Fibroblast of skin of left quadriceps (primary cell): ENCODE results near the gene KRT4.
"Not testable (repeated sequence)": the region's sequence is repeated elsewhere in the genome, so short reads cannot be mapped to it uniquely, and the experiment has no call there.

Experiments used
- DNase-seq, 2 experiments: peaks; one replicate each; pipeline ENCODE4 v3.0.0-alpha.2; 2013; ENCODE audit warnings: low read depth in 2 of 2

The KRT4 gene

DNA sequence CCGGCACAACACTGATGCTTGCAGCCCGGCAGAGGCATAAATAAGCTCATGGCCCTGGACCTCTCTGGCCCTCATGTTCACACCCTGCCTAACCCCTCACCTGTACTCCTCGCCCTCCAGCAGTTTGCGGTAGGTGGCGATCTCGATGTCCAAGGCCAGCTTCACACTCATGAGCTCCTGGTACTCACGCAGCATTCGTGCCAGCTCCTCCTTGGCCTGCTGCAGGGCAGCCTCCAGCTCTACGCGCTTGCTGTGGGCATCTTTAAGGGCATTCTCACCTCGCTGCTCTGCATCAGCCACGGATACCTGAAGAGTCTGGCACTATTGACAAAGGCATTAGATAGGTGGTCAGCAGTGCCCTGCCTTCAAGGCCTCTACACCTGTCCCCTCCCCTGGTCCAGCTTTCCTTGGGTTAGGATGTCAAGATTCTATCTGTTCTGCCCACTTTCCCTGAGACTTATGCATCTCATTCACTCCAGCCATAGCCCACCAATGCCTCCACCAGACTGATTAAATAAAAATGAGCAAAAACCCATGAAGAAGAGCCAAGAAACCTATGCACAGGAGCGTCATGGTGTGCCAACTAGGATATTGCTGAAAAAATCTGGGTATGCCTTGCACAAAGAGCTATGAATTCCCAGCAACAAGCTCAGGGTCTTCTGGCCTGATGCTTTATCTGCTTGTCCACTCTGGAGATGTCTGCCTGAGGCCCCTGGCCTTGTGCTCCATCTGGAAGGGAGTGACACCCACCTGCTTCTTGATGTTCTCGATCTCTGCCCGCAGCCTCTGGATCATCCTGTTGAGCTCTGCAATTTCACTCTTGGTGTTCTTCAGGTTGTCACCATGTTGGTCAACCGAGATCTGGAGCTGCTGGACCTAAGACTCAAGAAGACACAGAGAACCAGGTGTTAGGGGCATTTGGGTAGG is 6.1 kb downstream of the KRT4 start:
- DNase-seq, result no peak

DNA sequence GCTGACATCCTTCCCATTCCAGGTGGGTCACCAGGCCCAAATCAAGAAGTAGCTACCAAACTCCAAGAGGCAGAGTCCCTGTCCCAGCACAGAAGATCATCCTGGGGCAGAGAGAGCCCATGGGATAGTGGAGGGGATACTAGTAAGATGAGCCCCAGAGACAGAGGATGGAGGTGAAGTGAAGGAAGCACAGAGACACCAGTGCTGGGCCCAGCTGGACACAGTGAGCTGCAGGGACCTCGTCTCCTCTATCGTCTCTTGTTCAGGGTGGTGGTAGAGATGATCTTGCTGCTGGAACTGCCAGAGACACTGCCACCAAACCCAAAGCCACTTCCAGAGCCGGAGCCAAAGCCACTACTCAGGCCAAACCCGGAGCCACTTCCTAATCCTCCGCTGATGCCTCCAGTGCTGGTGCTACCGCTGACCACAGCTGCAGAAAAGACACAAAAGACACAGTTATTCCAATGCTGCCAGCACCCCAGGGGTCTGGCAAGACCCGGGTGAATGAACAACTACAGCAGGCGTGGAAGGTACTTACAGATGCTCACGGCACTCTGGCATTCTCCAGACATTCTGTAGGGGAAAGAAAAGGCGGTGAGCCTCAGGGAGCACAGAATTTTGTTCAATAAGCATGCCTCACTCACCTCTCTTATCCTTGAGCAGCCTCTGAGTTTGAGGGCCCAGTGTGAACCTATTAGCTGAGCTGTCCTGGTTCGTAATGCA is 6.9 kb downstream of the KRT4 start:
- no peak for DNase-seq

GRCh38 chr12:52806169-52806811 is 7.6 kb downstream of the KRT4 start:
- no peak for DNase-seq

- DNase-seq, result no peak
These were observed 8.2 kb downstream of the KRT4 start for GRCh38 chr12:52805739-52806138.

DNA sequence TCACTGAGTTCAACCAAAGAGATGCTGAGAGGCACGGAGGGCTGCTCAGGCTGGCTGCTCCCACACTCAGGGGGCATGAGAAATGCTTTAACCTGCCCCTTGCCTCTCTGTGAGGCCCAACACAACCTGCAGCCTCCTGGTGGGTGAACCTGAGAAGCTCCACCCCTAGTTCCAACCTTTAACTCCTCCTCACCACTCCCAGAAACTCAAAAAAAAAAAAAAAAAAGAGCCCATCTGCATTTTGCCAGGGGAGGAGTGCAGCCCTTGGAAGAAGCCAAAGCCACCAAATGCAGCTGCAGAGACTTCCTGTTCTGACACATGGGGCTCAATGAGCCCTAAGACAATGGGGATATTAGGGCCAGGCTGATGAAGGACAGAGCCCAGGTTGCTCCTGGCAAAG is 8.9 kb downstream of the KRT4 start:
- no peak for DNase-seq

DNA sequence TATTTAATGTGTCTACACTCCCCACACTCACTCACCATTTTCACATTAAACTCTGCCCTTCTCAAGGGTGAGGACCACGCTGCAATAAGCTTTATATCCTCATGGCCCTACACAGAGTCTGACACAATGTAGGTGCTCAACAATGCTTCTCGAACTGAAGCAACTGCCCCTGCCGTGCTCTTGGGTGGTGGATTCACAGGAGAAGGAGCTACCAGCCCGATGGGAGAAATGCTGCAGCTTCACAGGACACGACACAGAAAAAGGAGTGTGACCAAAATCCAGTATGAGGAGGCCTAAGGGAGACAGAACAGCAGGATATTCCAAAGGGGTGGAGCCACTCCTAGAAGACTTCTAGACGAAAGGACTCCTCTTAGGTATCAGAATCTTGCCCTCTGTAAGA is 11.5 kb downstream of the KRT4 start:
- no peak for DNase-seq

- DNase-seq, result no peak
These were observed 12.1 kb downstream of the KRT4 start for GRCh38 chr12:52801773-52802172.

DNA sequence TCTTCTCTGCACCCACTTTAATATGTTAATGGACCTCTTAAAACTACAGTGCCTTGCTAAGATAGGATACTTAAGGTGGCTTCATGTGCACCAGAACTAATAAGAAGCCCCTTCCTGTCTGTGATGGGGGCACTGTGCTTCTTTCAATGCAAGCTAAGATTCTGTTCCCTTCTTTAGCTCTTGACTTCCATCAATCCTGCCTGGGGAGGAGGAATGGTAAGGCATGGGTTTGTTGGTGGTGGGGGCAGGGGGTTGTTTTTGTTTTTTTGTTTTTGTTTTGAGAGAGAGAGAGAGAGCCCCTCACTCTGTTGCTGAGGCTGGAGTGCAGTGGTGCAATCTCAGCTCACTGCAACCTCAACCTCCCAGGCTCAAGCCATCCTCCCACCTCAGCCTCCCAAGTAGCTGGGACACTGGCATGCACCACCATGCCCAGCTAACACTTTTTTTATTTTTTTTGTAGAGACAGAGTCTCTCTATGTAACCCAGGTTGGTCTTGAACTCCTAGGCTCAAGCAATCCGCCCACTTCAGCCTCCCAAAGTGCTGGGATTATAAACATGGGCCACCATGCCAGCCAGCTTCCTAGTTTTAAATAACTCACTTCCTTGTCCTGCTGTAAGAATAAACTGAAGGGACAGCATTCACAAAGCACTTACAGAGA is 13.5 kb downstream of the KRT4 start:
- no peak for DNase-seq

DNA sequence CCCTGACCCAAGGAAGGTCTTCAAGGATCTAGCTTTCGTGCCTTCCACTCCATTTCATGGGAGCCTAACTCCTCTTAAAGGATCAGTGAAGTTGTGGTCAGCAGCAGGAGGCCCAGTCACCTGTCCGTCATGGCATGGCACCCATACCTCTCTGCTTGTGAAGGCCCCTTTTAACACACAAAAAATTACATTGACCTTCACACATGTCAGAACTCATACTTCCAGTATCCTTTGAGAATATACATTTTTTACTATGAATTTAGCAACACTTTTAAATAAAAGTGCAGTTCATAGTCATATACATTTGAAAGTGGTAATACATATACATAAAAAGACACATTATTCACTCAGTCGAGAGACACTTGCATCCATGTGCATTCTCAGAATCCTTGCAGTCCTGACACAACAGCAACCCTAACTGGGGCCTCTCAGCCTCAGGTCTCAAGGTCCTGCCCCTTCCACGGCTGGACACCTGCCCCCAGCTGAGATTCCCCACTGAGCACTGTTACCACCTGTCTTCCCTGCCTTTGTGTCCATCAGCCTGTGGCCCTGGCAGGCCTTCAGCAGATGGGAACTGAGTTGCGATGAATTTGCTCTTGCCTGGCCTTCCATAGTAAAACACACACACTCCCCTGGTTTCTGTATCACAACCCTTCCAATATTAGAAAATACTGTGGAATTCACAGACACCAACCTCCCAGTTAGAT is 14.3 kb downstream of the KRT4 start:
- no peak for DNase-seq

- no peak for DNase-seq
These were observed 15.0 kb downstream of the KRT4 start for GRCh38 chr12:52798671-52799504.

DNA sequence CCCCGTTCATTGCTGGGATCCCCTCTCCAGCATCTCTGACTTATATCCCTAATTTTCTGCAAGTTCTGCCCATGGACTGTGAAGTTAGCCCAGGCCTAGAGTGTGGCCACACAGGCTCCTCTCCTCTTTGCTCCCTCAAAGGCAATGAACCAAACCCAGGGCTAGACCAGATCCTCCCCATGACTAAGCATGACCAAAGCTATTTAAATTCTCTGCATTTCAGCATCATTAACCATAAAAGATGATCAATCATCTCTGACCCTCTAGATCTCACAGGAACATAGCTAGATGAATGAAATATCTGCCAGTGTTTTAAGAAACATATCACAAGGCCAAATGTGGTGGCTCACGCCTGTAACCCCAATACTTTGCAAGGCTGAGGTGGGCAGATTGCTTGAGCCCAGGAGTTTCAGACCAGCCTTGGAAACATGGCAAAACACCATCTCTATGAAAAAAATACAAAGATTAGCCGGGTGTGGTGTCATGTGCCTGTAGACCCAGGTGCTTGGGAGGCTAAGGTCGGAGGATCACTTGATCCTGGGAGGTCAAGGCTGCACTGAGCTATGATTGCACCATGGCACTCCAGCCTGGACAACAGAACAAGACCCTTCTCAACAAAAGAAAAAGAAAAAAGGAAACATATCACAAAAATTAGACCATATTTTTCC is 15.8 kb downstream of the KRT4 start:
- DNase-seq, result no peak

- DNase-seq, result no peak
These were observed 16.4 kb downstream of the KRT4 start for GRCh38 chr12:52797529-52797894.

- no peak for DNase-seq
These were observed 16.9 kb downstream of the KRT4 start for GRCh38 chr12:52796839-52797528.

GRCh38 chr12:52796429-52796794 is 17.5 kb downstream of the KRT4 start:
- no peak for DNase-seq

DNA sequence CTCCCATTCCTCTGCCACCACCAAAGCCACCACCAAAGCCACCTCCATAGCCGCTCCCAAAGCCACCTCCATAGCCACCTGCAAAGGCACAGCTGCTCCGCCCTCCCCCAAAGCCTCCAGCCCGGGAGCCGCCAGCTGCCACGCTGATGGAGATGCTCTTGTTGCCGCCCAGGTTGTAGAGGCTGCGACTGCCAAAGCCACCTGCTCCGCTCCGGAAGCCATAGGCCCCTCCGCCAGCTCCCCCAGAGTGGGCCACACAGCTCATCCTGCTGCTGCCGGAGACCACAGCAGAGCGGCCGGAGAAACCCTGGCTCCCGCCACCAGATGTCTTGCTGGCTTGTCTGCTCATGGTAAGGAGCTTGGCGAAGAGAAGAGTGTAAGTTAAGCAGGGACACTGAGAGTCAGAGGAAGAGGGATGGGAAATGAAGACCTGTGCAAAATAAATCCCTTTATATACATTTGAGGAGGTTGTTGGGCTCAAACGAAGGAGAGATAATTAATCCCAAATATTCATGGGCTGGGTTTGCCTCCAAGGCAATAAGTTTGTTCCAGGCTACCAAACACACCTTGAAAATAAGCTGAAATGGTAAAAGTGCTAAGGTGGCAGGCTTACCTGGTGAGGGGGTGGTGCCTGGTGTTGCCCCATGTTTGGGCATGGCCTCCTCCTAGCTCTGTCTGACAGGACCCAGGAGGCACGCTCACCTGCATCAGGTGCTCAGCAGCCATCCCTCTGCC is 18.1 kb downstream of the KRT4 start, which contains the start of gene KRT3:
TSS of gene KRT3 (minus strand) at position 424 of the 735 bp plus-strand sequence. CDS start at position 349, 75 bp downstream.
- no peak for DNase-seq

DNA sequence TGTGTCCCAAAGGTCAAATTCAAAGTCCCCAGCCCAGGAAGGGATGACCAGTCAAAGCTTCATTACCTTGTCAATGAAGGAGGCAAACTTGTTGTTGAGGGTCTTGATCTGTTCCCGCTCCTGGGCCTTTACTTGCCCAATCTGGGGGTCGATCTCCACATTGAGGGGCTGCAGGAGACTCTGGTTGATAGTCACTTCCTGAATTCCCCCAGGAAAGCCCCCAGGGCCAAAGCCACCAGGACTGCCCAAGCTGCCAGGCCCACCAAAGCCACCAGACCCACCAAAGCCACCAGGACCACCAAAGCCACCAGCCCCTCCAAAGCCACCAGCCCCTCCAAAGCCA is 18.6 kb downstream of the KRT4 start:
- DNase-seq, result not testable (repeated sequence)

GRCh38 chr12:52794479-52795331 is 19.2 kb downstream of the KRT4 start:
- DNase-seq, result no peak
